GM12878 (cell line): ENCODE measurements around the gene CACNG8. TPM values are rescaled to one million over a fixed set of nuclear protein-coding genes. Genes with fewer than 3 reads are reported as not detected.

ENCODE experiments used
- ATAC-seq: fragments of 200-7000 bp; cut with Tn5 transposase; 3 replicates; pipeline ENCODE4 v1.9.1; 2020; ENCODE audit warnings: mild to moderate bottlenecking, moderate library complexity
- BruUV-seq: library from RNA; stranded (reverse); fragments of 400-500 nt; replicated peaks from 2 replicates; lab custom pipeline; 2021; lab: Mats Ljungman, UMichigan
- CTCF ChIA-PET: fragments of 300-600 bp; sonication (Branson Sonifier 250); formaldehyde crosslinking; extraction: SDS; loops from one replicate; lab custom pipeline; 2021; ENCODE audit warnings: inconsistent platforms; lab: Yijun Ruan, JAX
- POLR2A ChIA-PET: fragments of 350-600 bp; formaldehyde crosslinking; extraction: SDS; loops from one replicate; lab custom pipeline; 2021; ENCODE audit warnings: inconsistent platforms; lab: Charles Lee
- RAD21 ChIA-PET: fragments of 300-600 bp; sonication (Branson Sonifier 250); formaldehyde crosslinking; loops from one replicate; lab custom pipeline; 2023; ENCODE audit warnings: antibody characterized with exemption; ENCODE audit not compliant: unreplicated experiment; lab: Charles Lee
- SMC1A ChIA-PET: fragments of 300-600 bp; sonication (Branson Sonifier 250); formaldehyde crosslinking; loops from one replicate; lab custom pipeline; 2023; ENCODE audit not compliant: unreplicated experiment, uncharacterized antibody; lab: Charles Lee
- DNase-seq: peaks from one replicate; pipeline ENCODE4 v3.0.0-alpha.2; 2011; ENCODE audit warnings: low read depth, low spot score
- FAIRE-seq: peaks from 3 replicates; lab custom pipeline; 2011; peaks lifted over from hg19 to GRCh38; lab: Jason Lieb, UNC
- H2AFZ ChIP-seq: 2 replicates; pipeline ENCODE4 v1.6.0; 2011; ENCODE audit warnings: low read depth, low read length, control low read depth; ENCODE audit not compliant: control insufficient read depth
- H3K27ac ChIP-seq: 2 replicates; pipeline ENCODE4 v1.5.1; 2011; ENCODE audit warnings: control low read depth; ENCODE audit not compliant: control insufficient read depth, insufficient read depth
- H3K27me3 ChIP-seq, 2 experiments: replicated peaks in 1 of 2; 2 replicates each; pipeline versions ENCODE4 v1.6.0 to v1.6.1; 2011; ENCODE audit warnings: low read length in 1 of 2; ENCODE audit not compliant: control insufficient read depth in 2 of 2, insufficient read depth in 2 of 2
- H3K36me3 ChIP-seq, 2 experiments: 2 replicates each; pipeline ENCODE4 v1.5.1; 2011; ENCODE audit warnings: low read length in 1 of 2; ENCODE audit not compliant: control insufficient read depth in 2 of 2, insufficient read depth in 2 of 2
- H3K4me1 ChIP-seq: 2 replicates; pipeline ENCODE4 v1.6.1; 2011; ENCODE audit warnings: mild to moderate bottlenecking, low read length, moderate library complexity, mixed read lengths; ENCODE audit not compliant: control insufficient read depth, insufficient read depth
- H3K4me2 ChIP-seq: 2 replicates; pipeline ENCODE4 v1.6.0; 2011; ENCODE audit warnings: control low read depth; ENCODE audit not compliant: control insufficient read depth, insufficient read depth
- H3K4me3 ChIP-seq: fragments of 200-600 bp; sonication (generic); 2 replicates; pipeline ENCODE4 v1.5.1; 2016
- H3K79me2 ChIP-seq: 2 replicates; pipeline ENCODE4 v1.6.0; 2011; ENCODE audit warnings: low read length; ENCODE audit not compliant: control insufficient read depth, insufficient read depth
- H3K9ac ChIP-seq: 2 replicates; pipeline ENCODE4 v1.8.0; 2011; ENCODE audit warnings: low read length, control low read depth, mixed read lengths; ENCODE audit not compliant: control insufficient read depth, insufficient read depth
- H3K9me3 ChIP-seq: replicated peaks from 3 replicates; pipeline ENCODE4 v1.5.1; 2011; ENCODE audit warnings: mild to moderate bottlenecking, low read length; ENCODE audit not compliant: control insufficient read depth, insufficient read depth
- H4K20me1 ChIP-seq: 2 replicates; pipeline ENCODE4 v1.6.0; 2011; ENCODE audit not compliant: control insufficient read depth, insufficient read depth
- BRCA1 ChIP-seq: IDR thresholded peaks from 2 replicates; pipeline ENCODE4 v1.6.1; 2011; ENCODE audit warnings: low read depth, low read length, improper control_type of control experiment
- NBN ChIP-seq: fragments of 450-650 bp; IDR thresholded peaks from 2 replicates; pipeline ENCODE4 v1.6.1; 2016
- PML ChIP-seq: IDR thresholded peaks from 2 replicates; pipeline ENCODE4 v1.6.1; 2012; ENCODE audit warnings: low read length, inconsistent platforms
- RCOR1 ChIP-seq: conservative IDR thresholded peaks from 2 replicates; pipeline ENCODE4 v1.6.1; 2012; ENCODE audit warnings: low read depth, low read length, improper control_type of control experiment
- SIX5 ChIP-seq: IDR thresholded peaks from 2 replicates; pipeline ENCODE4 v1.6.1; 2011; ENCODE audit warnings: mild to moderate bottlenecking, low read depth, low read length, moderate library complexity; ENCODE audit not compliant: severe bottlenecking
- TARDBP ChIP-seq: IDR thresholded peaks from 2 replicates; pipeline ENCODE4 v1.6.1; 2016; ENCODE audit warnings: borderline replicate concordance
- WGBS: methylation state at CpG from one replicate; pipeline ENCODE4 v1.1.6; 2016; ENCODE audit warnings: low lambda C conversion rate; ENCODE audit not compliant: insufficient replicate concordance, insufficient coverage; ENCODE audit errors: missing lambda C conversion rate; 5-methylcytosine and 5-hydroxymethylcytosine counted together
- in situ Hi-C: fragments of 300-500 bp; cut with MboI; formaldehyde crosslinking; loops from 9 replicates; pipeline ENCODE4 v1.14.3; 2018; ENCODE audit warnings: mixed read lengths
- intact Hi-C: fragments of 100-400 bp; cut with micrococcal nuclease; formaldehyde crosslinking; loops from one replicate; pipeline ENCODE4 v1.14.2; 2022; ENCODE audit not compliant: unreplicated experiment
- polyA plus RNA-seq, 11 experiments: library from polyadenylated mRNA; depleted of rRNA in 4 of 11; unstranded in 6 of 11; stranded (reverse) in 5 of 11; fragments of >200 nt; fragmentation: Nextera tagmentation in 4 of 11; fragmentation: Illumina TruSeq in 1 of 11; extraction: Ambion mirVana in 4 of 11; extraction: Trizol in 1 of 11; gene quantifications; 1 replicate in 1 of 11; 2 replicates in 10 of 11; pipeline versions ENCODE4 v1.2.1 to v1.2.3, GENCODE V29; 2011 to 2016; ENCODE audit warnings: inconsistent platforms in 2 of 11, missing spikeins in 2 of 11, low read depth in 1 of 11
- total RNA-seq, 4 experiments: library from RNA; depleted of rRNA in 3 of 4; stranded (reverse); fragments of >200 nt in 3 of 4; fragmentation: Illumina TruSeq in 1 of 4; extraction: Trizol in 1 of 4; gene quantifications; 2 replicates each; pipeline versions ENCODE4 v1.2.1 to v1.2.3, GENCODE V29; 2013 to 2021
- TF ChIP-seq, protein P1 (sequence below): fragments of 150-350 bp; IDR thresholded peaks from 2 replicates; pipeline ENCODE4 v1.6.1; 2016; ENCODE audit warnings: low read depth, low read length
- TF ChIP-seq, protein P2 (sequence below): fragments of 150-350 bp; IDR thresholded peaks from 2 replicates; pipeline ENCODE4 v1.6.1; 2014; ENCODE audit warnings: mild to moderate bottlenecking, low read depth, low read length

CACNG8 gene
- total and polyA plus RNA-seq, 10 of the 15 experiments (the other 5 are each of a cell fraction or from before 2014, with no cell fraction given), result not detected

DNA sequence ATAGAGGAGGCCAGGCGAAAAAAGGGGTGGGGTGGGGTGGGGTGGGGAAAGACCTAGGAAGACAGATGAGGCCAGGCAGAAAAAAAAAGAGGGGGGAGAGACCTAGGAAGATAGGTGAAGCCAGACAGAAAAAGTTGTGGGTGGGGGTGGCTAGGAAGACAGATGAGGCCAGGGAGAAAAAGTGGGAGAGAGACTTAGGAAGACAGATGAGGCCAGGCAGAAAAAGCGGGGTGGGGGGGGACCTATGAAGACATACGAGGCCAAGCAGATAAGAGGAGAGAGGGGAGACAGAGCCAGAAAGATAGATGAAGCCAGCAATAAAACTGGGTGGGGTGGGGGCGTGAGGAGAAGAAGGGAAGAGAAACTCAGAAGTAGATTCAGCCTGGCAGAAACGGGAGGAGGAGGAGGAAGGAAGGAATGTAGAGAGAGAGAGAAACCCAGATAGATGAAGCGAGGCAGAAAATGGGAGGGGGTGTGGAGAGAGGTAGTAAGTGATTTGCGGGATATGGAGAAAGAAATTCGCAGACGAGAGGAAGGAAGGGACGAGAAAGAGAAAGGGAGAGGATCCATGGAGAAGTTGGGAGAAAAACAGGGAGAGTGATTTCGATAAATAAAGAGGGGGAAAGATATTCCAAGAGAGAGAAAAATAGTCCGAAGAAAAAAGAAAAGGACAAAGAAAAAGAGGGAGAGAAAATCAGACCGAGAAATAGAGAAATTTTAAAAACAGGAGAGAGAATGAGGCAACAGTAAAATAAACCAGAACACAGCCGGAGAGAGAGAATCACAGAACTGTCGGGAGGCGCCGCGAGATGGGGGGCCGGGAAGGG lies 16.5 kb downstream of the CACNG8 start:
- no peak overlapping the region for H3K9ac ChIP-seq
- SMC1A ChIA-PET, result no interaction called here
- H3K27ac ChIP-seq, result no peak overlapping the region
- ATAC-seq, result no peak
- no peak for FAIRE-seq
- no peaks in the 10 kb centered on the region; the same call in 1 of the 3 replicates for H3K9me3 ChIP-seq
- CTCF ChIA-PET, result no interaction called here
- POLR2A ChIA-PET, result no interaction called here
- no peak overlapping the region for H3K4me2 ChIP-seq
- H3K4me1 ChIP-seq, result no peaks in the 10 kb centered on the region
- H3K4me3 ChIP-seq, result no peak overlapping the region
- no peaks in the 10 kb centered on the region for H4K20me1 ChIP-seq
- BruUV-seq, result no TSS peak
- no peak for DNase-seq
- no peak overlapping the region for H2AFZ ChIP-seq
- RAD21 ChIA-PET, result no interaction called here
- no peaks in the 10 kb centered on the region for H3K36me3 ChIP-seq
- TF ChIP-seq NBN (no peak), SIX5 (no peak), BRCA1 (no peak), TARDBP (no peak), PML (no peak), RCOR1 (no peak)
- TF ChIP-seq, protein P1, sequence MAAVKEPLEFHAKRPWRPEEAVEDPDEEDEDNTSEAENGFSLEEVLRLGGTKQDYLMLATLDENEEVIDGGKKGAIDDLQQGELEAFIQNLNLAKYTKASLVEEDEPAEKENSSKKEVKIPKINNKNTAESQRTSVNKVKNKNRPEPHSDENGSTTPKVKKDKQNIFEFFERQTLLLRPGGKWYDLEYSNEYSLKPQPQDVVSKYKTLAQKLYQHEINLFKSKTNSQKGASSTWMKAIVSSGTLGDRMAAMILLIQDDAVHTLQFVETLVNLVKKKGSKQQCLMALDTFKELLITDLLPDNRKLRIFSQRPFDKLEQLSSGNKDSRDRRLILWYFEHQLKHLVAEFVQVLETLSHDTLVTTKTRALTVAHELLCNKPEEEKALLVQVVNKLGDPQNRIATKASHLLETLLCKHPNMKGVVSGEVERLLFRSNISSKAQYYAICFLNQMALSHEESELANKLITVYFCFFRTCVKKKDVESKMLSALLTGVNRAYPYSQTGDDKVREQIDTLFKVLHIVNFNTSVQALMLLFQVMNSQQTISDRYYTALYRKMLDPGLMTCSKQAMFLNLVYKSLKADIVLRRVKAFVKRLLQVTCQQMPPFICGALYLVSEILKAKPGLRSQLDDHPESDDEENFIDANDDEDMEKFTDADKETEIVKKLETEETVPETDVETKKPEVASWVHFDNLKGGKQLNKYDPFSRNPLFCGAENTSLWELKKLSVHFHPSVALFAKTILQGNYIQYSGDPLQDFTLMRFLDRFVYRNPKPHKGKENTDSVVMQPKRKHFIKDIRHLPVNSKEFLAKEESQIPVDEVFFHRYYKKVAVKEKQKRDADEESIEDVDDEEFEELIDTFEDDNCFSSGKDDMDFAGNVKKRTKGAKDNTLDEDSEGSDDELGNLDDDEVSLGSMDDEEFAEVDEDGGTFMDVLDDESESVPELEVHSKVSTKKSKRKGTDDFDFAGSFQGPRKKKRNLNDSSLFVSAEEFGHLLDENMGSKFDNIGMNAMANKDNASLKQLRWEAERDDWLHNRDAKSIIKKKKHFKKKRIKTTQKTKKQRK, result no peak
- TF ChIP-seq, protein P2, sequence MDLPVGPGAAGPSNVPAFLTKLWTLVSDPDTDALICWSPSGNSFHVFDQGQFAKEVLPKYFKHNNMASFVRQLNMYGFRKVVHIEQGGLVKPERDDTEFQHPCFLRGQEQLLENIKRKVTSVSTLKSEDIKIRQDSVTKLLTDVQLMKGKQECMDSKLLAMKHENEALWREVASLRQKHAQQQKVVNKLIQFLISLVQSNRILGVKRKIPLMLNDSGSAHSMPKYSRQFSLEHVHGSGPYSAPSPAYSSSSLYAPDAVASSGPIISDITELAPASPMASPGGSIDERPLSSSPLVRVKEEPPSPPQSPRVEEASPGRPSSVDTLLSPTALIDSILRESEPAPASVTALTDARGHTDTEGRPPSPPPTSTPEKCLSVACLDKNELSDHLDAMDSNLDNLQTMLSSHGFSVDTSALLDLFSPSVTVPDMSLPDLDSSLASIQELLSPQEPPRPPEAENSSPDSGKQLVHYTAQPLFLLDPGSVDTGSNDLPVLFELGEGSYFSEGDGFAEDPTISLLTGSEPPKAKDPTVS, result no peak
- no peaks in the 10 kb centered on the region for H3K27me3 ChIP-seq
- intact Hi-C loops, result no loop called here
- in situ Hi-C loops, result no loop called here
- WGBS, result 4% methylated on average over 18 of the region's 19 CpGs
- no peaks in the 10 kb centered on the region for H3K79me2 ChIP-seq
